Subcutaneous abdominal adipose tissue (tissue), 5 donors: ENCODE data around the gene UVSSA.
A peak's percentile ranks its signal among the peaks of the same experiment; 100 is the strongest.

Source experiments
- H3K27ac ChIP-seq: one replicate; pipeline ENCODE4 v1.7.0; 2013; ENCODE audit warnings: low read depth, mild to moderate bottlenecking, inconsistent platforms, low read length, moderate library complexity
- H3K27me3 ChIP-seq, 5 donors: one replicate each; pipeline ENCODE4 v1.7.0; 2013; ENCODE audit warnings: low read length in 5 of 5, inconsistent platforms in 1 of 5; ENCODE audit not compliant: control insufficient read depth in 5 of 5, insufficient read depth in 4 of 5
- H3K36me3 ChIP-seq, 5 donors: one replicate each; pipeline ENCODE4 v1.7.0; 2013; ENCODE audit warnings: low read length in 5 of 5; ENCODE audit not compliant: control insufficient read depth in 5 of 5, insufficient read depth in 5 of 5
- H3K4me1 ChIP-seq, 5 donors: one replicate each; pipeline ENCODE4 v1.7.0; 2013; ENCODE audit warnings: low read length in 5 of 5, mild to moderate bottlenecking in 3 of 5, moderate library complexity in 1 of 5; ENCODE audit not compliant: control insufficient read depth in 5 of 5, insufficient read depth in 5 of 5
- H3K4me3 ChIP-seq, 5 donors: one replicate each; pipeline ENCODE4 v1.7.0; 2013; ENCODE audit warnings: low read length in 5 of 5, low read depth in 1 of 5
- H3K9ac ChIP-seq, 5 donors: one replicate each; pipeline ENCODE4 v1.7.0; 2013; ENCODE audit warnings: low read length in 5 of 5, mild to moderate bottlenecking in 4 of 5, moderate library complexity in 3 of 5
- H3K9me3 ChIP-seq, 5 donors: one replicate each; pipeline ENCODE4 v1.7.0; 2013; ENCODE audit warnings: low read length in 5 of 5; ENCODE audit not compliant: control insufficient read depth in 5 of 5
- donor health status: healthy.
- donor health status: healthy.
- donor health status: healthy.
- donor health status: healthy.
- donor health status: healthy.

UVSSA gene

DNA sequence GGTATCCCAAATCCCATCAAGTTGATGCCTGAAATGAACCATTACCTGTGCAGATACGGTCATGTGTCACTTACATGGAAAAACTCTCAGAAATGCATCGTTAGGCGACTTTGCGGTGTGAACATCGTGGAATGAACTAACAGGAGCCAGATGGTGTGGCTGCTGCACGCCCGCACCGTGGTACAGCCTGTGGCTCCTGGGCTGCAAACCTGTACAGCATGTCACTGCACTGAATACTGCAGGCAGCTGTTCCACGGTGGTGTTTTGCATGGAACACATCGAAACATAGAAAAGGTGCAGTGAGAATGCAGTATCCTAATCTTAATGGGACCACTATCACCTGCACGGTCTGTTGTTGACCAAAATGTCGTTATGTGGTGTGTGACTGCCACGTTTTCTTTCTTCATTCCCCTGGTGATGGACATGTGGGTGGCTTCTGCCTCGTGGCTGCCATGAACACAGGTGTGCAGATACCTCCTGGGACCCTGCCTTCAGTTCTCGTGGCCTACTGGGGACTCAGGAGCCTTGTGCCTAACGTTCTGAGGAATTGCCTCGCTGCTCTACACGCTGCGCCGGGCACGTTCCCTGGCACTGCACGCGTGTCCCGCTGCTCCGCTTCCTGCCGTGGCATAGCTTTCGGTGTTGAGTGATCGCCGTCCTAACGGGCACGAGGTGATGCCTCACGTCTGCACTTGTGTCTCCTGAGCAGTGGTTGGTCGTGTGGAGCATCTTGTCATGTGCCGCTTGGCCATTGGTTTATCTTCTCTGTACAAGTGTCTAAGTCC lies 38.9 kb upstream of the UVSSA start:
- Histone ChIP-seq H3K4me1 (peaks cover 11 to 34% (median 25%) of the 10 kb centered on the region in 5 donors), H3K27ac (no peak overlapping the region)

DNA sequence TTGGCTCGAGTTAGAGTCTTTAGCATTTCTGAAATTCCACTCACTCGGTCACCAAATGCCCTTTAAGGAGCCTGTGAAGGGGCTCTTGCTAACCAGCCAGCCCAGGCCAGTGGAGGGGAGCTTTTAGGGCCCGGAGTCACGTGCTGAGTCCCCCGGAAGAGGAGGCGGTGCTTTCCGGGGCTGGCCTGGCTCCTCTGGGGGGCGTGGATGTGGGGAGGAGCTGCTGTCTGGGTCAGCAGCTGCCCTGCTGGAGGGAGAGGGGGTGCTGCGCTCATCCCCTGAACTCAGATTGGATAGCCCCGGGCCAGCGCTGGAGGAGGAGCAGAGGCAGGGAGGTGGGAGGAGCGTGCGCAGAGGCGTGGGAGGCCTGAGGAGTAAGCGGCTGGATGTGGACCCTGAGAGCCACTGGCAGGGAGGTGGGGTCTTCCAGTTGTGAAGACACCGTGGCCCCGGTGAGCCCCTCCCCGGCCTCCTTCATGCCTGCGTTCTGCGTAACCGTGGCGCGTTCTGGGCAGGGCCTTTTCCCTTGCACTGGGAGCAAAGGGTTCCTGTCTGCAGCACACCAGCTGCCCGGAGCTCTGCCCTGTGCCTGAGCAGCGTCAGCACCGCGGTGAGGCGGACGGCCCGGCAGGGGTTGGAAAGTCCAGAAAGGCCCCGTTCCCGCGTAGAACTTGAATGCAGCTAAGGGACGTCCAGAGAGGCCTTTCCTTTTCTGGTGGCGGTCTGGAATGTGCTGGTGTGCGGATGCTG lies 37.6 kb upstream of the UVSSA start:
- Histone ChIP-seq H3K4me1 (peaks cover 11 to 34% (median 25%) of the 10 kb centered on the region in 5 donors), H3K9ac (peak overlapping the region in 4 of 5 donors; percentile 21 to 75 (median 49)), H3K27me3 (no peaks in the 10 kb centered on the region), H3K4me3 (peak overlapping the region; percentile 56 to 70 (median 62)), H3K36me3 (peaks cover 0 to 31% (median 27%) of the 10 kb centered on the region in 5 donors), H3K9me3 (no peaks in the 10 kb centered on the region), H3K27ac (peak overlapping the region; percentile 68)

More for the DNA sequence above, 38.9 kb upstream of the UVSSA start:
- Histone ChIP-seq H3K9me3 (no peaks in the 10 kb centered on the region), H3K36me3 (peaks cover 0 to 21% (median 18%) of the 10 kb centered on the region in 5 donors), H3K9ac (no peak overlapping the region), H3K27me3 (no peaks in the 10 kb centered on the region), H3K4me3 (no peak overlapping the region)

DNA sequence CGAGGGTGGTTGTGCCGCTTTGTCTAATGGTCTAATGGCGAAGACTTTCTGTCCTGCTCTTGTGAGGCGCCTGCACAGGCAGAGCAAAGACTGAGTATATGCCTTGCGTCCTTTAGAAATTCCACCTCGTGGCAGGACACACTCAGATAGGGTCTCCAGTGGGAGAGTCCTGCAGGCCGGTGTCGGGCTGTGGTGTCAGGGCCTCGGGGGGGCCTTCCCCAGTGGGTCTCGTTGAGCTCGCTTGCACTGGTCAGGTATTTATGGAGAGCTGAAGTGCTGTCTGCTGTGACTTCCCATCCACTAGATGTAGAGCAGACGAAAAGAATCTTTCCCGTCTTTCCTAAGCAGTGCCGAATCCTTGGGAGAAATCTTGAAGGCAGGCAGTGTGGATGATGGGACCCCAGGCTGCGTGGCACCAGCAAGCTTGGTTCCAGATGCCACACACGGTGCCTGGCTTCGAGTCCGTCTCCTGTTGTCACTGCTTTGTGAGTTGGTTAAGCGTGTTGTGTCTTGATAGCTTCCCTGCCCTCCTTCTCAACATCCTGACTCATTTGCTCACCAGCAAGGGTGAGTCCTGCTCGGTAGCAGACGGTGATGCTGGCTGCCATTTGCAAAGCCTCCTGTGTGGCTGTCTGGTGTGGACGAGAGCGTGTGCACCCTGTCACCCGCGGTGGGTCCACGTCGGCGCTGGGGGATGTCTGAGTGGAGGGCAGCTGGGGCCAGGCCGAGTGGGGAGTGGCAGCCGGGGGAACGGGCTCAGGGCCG lies 36.8 kb upstream of the UVSSA start:
- H3K36me3 ChIP-seq: peaks cover 0 to 35% (median 33%) of the 10 kb centered on the region in 5 donors
- H3K9ac ChIP-seq: peak overlapping the region in 4 of 5 donors; percentile 17 to 73 (median 49)

DNA sequence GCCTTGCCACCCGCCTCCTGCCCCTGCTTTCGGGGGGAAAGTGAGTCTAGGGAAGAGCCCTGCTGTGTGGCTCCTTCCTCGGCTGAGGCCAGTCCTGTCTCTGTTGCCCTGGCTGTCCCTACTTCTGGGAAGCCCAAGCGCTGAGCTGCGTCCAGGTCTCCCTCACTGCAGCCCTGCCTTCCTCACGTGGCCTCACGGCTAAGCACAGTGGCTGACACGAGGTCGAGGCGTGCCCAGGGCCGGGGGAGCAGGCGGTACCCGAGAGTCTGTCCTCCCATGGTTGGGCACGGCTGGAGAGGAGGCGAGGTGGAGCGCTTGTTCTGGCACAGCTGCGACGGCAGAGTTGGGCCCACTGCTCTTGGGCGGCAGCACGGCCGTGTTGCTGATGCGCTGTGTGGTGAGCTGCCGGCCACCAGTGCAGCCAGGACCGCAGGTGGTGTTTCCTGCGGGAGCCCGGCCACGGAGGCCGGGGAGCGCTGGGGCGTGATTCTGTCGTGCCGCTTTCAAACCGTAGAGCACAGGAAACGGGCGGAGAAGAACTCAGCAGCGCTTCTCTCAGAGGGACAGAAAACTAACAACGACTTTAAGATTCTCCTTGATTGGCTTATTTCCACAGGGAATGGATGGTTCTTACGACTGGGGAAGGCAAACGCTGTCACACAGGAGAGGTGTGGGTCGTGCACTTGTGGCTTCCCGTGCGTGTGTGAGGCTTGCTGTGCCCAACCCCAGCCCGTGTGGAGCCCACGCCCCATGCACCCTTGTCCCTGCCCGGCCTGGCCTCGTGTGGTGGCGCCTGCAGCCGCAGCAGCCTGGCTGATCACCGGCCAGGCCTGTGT lies 36.0 kb upstream of the UVSSA start:
- Histone ChIP-seq H3K27me3 (no peaks in the 10 kb centered on the region), H3K4me1 (peaks cover 11 to 34% (median 25%) of the 10 kb centered on the region in 5 donors), H3K36me3 (peaks cover 0 to 40% (median 34%) of the 10 kb centered on the region in 5 donors), H3K9ac (no peak overlapping the region), H3K27ac (peak overlapping the region; percentile 68), H3K9me3 (no peaks in the 10 kb centered on the region), H3K4me3 (no peak overlapping the region)

More for the DNA sequence above, 36.8 kb upstream of the UVSSA start:
- Histone ChIP-seq H3K27me3 (no peaks in the 10 kb centered on the region), H3K4me1 (peaks cover 11 to 34% (median 25%) of the 10 kb centered on the region in 5 donors), H3K4me3 (peak overlapping the region; percentile 23 to 70 (median 59)), H3K27ac (peak overlapping the region; percentile 68), H3K9me3 (no peaks in the 10 kb centered on the region)

DNA sequence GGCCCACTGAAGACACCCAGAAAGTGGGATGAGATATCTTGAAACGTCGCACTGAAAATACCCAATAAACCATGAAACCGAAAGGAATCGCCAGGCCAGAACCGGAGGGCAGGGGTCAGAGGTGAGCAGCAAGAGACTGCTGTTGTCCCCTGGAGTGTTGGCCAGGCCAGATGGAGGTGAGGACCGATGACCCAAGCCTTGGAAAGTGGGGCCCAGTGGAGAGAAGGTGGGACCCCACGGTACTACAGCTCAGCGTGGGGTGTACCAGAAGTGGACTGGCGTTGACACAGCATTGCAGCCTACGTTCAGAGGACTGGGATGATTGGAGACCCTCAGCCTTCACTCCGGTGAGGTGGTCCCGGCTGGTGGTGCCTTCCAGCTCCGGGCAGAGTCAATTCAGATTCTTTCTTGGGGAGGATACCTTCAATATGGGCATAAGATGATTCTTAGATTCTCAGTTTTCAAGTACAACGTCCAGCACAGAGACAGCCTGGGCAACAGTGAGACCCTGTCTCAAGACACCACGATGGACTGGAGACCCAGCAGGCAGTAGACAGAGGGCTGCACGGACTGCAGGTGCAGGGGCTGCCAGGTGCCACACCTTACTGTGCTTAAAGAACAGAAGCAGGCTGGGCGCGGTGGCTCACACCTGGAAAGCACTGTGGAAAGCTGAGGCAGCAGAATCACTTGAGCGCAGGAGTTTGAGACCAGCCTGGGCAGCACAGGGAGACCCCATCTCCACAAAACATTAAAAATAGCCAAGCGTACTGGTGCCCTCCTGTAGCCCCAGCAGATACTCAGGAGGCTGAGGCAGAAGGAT lies 34.0 kb upstream of the UVSSA start:
- Histone ChIP-seq H3K27ac (no peak overlapping the region), H3K4me3 (no peak overlapping the region), H3K27me3 (no peaks in the 10 kb centered on the region), H3K9ac (no peak overlapping the region), H3K36me3 (peaks cover 0 to 54% (median 50%) of the 10 kb centered on the region in 5 donors), H3K9me3 (no peaks in the 10 kb centered on the region), H3K4me1 (peaks cover 11 to 34% (median 25%) of the 10 kb centered on the region in 5 donors)

DNA sequence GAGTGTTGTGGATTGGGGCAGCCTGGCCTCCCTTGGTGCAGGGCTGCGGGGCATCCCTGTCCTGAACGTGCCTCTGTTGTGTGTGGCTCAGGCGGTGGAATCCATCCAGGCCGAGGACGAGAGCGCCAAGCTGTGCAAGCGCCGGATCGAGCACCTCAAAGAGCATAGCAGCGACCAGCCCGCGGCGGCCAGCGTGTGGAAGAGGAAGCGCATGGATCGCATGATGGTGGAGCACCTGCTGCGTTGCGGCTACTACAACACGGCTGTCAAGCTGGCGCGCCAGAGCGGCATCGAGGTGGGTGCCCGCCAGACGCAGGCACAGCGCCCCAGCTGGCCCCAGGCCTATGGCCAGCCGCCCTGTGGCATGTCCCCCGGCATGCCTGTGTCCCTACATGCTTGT lies 31.7 kb upstream of the UVSSA start:
- H3K4me1 ChIP-seq: peaks cover 2 to 21% (median 5%) of the 10 kb centered on the region in 5 donors
- no peak overlapping the region for H3K4me3 ChIP-seq
- H3K27ac ChIP-seq: no peak overlapping the region
- no peaks in the 10 kb centered on the region for H3K27me3 ChIP-seq
- H3K9me3 ChIP-seq: no peaks in the 10 kb centered on the region
- no peak overlapping the region for H3K9ac ChIP-seq
- H3K36me3 ChIP-seq: peaks cover 0 to 65% (median 58%) of the 10 kb centered on the region in 5 donors

DNA sequence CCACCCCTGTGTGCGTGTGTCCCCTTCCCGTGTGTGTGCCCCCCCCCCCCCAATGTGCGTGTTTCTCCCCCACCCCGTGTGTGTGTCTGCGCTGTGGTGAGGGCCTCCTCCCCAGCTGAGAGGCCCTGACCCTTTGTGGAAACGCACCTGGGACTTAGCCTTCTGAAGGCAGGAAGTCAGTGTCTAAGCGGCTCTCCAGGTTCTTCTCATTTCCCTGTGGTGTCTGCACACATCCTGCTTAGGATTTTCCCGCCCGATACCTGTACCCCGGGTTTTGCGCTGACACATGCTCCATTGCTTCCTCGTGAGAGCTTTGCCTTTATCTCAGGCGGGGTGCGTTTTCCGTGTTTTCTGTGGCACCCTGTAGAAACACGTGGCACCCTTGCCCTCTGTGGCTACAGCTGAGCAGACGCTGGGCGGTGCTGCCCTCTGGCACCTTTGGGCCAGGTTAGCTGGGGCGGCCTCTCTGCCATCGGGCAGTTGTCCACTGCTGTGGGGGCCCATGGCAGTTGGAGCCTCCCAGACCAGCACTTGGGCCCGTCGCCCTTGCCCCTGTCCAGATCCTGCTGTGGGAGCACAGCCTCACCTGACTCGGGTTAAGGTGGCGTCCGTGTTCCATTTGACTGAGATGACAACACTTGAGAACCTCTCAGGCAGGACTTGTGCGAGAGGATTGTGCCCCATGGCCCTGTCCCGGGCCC lies 31.0 kb upstream of the UVSSA start:
- Histone ChIP-seq H3K9ac (no peak overlapping the region), H3K36me3 (peaks cover 0 to 65% (median 58%) of the 10 kb centered on the region in 5 donors), H3K9me3 (no peaks in the 10 kb centered on the region), H3K27ac (no peak overlapping the region), H3K27me3 (no peaks in the 10 kb centered on the region), H3K4me1 (peaks cover 0 to 15% (median 0%) of the 10 kb centered on the region in 5 donors), H3K4me3 (no peak overlapping the region)

DNA sequence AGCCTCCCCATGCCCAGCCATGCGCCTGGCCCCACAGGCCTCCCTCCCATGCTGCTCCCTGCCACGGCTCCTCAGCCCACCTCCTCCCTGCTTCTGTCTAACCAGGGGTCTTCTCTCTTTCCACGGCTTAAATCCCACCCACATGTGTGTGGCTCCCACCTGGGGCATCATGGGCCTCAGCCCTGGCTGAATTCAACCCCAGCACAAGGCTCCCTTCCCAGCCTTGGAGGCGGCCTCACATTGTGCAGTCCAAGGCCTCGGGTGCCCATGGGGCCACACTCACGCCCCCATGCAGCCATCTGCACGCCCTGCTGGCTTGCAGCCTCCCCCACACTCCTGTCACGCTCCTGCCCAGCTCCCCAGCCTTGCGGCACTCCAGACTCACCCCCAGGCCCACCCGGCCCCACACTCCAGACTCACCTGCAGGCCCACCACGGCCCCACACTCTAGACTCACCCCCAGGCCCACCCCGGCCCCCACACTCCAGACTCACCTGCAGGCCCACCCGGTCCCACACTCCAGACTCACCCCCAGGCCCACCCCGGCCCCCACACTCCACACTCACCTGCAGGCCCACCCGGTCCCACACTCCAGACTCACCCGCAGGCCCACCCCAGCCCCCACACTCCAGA lies 30.4 kb upstream of the UVSSA start:
- H3K9ac ChIP-seq: no peak overlapping the region
- H3K4me3 ChIP-seq: no peak overlapping the region
- H3K27ac ChIP-seq: no peak overlapping the region
- no peaks in the 10 kb centered on the region for H3K9me3 ChIP-seq
- peaks cover 0 to 9% (median 0%) of the 10 kb centered on the region in 5 donors for H3K4me1 ChIP-seq
- no peaks in the 10 kb centered on the region for H3K27me3 ChIP-seq
- peaks cover 0 to 66% (median 62%) of the 10 kb centered on the region in 5 donors for H3K36me3 ChIP-seq
